Measurements from ENCODE around the gene SPRYD3.
"Not testable (repeated sequence)": the region's sequence is repeated elsewhere in the genome, so short reads cannot be mapped to it uniquely, and the experiment has no call there.

SPRYD3 gene

DNA sequence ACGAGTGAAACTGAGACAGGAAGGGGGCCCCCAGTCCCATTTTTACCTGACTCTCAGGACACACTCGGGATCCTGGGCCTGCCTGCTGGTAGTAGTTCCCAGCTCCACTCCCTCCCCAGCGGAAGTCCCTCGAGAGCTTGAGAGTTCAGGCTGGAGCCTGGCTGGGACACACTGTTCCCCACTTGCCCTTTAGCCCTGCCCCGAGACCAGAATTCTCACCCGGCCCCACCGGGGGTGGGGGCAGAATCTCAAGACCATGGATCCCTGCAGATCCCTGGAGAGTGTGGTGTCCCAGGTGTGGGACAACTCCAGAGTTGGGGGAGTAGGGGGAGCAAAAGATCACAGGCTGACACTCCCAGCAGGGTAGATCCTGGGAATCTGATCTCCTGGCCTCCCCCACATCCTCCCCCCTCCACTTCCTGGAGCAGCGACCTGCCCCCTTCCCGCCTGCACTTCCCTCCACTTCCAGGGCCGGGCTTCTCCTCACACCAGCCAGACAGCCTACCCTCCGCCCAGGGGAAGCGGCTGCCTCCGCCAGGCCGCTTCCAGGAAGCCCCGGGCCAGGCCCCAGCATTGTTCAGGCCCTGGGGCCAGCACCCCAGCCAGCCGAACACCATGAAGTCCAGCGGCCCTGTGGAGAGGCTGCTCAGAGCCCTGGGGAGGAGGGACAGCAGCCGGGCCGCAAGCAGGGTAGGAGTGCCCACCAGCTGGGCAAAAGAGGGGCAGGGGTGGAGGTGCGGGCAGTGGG lies 29.4 kb downstream of the SPRYD3 start, which contains the start of gene TNS2:
TSS of gene TNS2 (plus strand) at position 495 of the 748 bp plus-strand sequence. CDS start at position 616, 121 bp downstream.
- no peak for DNase-seq

DNA sequence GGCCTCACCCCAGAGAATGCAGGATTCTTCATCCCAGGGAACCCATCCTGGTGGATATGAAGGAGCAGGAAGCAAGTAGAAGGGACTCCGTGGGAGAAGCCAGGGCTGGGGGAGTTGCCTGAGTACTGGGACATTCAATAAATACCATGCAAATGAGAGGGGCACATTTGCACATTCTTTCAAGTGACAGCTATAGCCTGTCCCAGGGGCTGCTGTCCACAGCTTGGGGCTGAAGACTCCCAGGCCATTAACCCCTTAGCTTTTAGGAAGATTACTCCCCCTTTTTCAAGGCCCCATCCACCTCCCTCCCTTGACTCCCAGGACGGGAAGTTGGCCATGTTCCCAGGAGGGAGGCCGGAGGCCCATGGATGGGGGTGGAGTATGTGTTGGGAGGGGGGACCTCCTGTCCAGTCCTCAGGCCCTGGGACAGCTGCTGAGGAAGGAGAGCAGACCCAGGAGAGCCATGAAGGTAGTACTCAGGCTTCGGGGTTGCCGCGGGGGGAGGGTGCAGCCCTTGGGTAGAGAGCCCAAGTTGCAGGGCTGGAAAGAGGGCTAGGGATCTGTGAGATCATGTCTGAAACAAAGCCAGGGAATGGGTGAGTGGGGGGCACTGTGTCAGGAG lies 30.3 kb downstream of the SPRYD3 start:
- DNase-seq: no peak

DNA sequence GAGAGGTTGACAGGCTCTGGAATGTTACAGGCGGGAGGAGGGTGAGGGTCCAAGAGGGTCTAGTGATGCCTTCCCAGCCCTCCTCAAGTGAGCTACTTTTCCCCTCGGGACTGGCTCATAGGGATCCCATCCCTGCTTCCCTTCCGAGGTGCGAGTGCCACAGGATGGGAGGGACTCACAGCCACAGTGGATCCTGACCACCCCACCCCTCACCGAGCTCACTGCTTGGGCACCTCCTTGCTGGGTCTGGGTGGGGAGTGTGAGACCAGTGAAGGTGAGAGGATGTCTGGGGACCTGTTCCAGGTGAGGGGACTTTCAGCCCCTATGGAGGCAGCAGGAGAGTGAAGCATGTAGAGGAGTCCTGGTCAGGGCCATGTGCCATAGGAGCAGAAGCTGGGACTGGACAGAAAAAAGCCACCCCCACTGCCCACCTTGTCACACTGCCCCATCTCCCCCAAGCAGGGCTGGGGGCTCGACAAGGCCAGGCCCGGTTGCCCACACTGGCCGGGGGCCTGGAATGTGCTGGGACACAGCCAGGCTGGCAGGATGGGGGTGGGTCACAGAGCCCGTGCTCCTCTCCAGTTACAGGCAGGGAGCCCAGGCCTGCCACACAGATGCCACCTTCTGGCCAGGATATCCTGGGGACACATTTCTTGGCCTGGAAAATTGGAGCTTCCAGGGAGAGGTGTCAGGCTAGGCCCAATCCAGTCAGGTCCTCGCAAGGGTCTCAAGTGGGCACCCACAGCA lies 31.0 kb downstream of the SPRYD3 start:
- no peak for DNase-seq

DNA sequence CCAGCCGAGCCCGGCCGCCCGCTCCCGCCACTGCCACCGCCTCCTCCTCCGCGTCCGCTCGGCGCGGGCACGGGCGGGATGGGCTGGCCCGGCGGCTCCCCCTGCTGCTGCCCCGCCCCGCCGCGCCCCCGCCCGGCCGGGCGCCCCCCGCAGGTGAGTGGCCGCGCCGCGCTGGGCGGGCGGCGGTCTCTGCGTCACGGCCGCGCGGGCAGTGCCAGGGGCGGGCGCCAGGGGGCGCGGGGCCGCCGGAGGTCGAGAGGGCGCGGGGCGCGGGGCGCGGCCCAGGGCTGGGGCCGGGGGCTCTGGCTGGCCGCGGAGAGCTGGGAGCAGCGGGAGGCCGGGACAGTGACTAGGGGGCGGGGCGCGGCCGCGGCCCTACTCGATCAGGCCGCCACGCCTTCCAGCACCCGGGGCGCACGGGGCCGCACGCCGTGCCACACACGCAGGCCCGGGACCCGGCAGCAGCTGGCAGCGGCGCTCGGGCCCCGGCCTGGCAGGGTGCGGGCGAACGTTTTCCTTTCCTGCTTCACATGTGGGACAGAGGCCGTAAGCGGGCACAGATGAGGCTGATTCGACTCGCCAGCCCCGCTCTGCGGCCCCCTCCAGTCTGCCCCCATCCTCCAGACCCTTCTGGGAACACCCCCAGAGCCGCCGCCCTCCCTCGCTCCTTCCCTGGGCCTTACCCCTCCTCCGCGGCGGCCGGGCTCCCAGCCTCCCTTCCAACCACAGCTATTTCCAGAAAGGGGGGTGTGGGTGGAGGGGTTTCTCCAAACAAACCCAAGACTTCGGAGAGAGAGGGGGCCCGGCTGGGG lies 31.8 kb downstream of the SPRYD3 start:
- DNase-seq: peak; percentile 73

DNA sequence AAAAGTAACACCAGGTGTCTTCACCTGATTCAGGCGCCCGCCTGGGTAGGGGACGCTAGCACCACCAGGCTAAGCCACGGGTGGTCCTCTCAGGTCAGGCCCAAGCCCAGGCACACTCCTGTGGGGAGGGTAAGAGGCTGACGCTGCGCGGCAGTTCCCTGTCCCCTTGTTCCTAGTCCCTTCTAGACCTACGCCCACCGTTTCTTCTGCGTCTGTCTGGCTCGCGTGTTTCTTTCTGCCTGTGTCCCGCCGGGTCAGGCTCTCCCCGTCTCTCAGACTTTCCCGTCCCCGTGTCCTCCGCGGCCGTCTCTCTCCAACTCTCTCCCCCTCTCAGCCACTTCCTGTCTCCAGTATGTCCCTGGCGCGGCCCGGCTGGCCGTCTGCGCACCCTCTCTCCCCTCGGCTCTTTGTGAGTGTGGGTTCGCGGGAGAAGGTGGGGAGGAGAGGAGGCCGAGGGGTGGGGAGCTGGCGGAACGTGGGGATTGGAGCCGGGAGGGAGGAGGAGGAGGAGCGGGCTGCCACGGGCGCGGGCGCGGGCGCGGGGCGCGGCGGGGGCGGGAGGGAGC lies 32.5 kb downstream of the SPRYD3 start:
- peak; percentile 60 for DNase-seq

DNA sequence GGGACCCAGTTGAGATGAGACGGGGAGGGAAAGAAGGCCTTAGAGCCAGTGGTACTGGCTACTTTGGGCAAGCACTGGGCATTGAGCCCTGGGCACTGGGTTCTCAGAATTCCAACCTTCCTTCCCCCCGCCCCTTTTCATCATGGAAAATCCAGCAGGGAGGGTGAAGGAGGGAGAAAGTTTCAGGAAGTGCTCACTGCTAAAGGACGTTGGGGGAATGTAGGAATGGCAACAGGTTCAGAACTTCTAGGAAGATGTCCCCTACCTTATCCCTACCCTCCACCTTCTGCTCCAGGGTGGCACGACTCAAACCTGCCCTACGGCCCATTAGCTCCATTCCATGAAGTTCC lies 33.5 kb downstream of the SPRYD3 start:
- no peak for DNase-seq

DNA sequence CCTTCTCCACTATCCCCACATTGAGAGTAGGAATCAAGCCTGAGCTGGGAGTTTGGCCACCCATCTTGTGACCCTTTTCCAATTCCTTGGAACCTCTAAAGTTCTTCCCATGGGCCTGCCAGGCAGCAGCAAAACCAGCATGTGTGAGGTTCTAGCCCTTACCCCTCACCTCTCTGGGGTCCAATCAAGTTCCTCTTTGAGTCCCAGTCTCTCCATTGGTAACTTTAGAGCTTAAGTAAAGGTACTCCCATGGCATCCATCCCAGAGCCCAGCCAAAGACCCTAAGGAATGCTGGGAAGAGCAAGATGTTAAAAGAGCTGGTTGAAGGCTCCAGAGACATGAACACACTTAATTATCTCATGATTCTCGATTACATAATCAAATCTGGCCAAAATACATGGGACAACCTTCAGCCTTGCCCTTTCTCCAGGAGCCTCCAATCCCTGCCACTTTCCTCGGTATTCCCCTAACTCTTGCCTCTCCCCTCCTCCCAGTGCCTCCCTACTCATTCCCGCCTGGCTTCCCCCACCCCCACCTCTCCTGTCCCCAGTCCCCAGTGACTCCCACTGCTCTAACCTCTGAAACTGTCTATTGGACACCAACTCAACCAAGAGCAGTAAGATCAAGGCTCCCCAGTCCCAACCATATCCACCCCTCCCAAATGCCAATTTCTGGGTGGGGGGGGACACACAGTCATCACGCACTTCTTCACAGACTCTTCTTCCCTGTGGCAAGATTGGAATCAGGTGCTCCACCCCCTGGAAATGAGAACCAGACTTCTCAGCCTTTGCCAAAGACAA lies 34.1 kb downstream of the SPRYD3 start:
- no peak for DNase-seq

DNA sequence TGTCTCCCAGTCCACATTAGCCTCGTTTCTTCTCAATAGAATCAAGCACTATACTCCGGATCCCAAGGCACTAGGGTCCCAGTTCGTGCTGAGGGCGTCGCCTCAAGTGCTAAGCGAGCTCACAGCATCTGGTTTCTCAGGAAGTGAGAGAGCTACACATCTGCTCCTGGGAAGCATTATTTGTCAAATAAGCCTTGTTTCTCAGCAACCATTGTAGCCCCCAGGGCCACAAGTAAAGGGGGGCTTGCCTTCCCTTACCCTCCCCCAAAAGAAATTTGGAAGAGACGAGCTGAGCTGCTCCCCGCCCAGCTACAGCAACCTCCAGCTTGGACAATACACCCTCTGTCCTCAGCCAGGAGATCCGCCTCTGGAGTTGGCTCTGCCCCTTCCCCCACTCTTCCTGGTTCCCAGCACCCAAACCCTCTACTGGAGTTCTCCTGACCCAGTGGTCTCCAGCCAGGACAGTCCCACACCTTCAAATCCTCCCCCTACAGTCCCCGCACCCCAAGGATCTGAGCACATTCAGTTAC lies 35.1 kb downstream of the SPRYD3 start:
- DNase-seq: no peak

DNA sequence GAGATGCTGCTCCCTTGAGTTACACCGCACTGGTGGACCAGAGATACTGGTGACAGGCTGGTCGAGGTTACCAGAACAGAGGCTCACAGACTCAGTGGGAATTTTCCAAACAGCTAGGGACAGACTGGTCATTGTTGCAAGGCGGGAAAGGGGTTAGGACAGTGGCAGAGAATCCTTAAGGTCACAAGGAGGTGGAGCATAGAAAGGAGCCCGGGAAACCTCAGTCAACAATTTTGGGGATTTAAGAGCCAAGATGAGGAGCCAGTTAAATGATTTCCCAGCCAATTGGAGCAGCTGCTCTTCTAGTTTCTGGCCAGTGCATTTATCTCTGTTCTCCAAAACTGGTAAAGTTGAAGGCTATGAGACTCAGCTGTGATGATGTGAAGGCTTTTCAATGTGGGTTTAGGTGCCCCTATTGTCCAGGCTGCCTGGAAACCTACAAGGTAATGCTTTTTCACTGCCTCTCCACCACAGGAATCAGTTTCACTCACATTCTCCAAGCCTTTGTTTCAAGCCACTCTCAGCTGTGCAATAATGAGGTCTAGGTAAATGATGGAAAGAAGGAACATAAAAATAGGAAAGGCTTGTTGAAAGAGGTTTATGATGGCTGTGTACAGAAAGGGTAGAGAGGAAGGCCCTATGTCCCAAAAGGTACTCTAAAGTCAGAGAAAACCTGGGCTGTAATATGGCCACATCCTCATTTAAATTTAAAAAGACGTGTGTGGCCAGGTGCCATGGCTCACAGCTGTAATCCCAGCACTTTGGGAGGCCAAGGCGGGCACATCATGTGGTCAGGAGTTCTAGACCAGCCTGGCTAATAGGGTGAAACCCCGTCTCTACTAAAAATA lies 36.4 kb downstream of the SPRYD3 start:
- DNase-seq: no peak

DNA sequence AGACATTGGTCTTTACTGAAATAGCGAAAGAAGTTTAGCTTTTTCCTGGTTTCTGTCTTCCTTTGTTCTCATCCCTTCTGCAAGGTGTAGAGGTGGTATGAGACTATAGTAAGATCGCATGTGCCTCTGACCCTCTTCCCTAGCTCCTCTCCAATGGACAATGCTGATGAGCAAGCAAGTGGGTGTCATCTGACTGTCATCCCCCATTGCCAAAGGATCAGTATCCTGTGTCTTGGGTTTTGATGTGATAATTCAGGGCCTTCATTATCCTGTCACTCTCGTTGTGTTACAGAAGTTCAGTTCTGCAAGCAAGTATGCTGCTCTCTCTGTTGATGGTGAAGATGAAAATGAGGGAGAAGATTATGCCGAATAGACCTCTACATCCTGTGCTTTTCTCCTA lies 39.3 kb downstream of the SPRYD3 start:
- DNase-seq: no peak

DNA sequence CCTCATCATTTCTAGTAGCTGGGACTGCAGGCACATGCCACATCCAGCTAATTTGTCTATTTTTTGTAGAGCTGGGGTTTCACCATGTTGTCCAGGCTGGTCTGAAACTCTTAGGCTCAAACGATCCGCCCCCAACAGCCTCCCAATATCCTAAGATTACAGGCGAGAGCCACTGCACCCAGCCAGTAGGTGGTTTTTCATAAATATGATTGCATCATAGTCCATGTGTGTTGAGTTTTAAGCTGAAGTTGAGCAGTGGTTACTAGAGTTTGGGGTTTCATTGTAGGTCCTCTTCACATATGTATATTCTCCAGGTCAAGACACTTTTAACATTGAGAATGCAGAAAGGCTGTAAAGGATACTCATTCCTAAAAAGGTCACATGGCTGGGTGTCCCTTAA lies 42.4 kb downstream of the SPRYD3 start:
- no peak for DNase-seq

DNA sequence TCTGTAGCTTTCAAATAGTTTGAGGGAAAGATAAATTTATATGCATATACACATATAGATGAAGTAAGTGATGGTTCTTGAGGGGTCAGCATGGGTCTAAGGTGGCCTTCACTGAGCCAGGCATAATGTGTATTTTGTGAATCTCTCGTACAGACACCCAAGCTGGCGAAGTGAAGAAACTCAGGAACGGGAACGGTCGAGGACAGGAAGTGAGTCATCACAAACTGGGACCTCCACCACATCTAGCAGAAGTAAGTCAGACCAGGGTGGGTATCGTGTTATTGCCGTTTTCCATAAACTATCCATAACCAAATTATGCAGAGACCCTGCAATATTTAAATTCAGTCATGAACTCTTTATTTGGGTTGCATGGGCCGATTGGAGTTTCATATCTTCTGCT lies 44.7 kb downstream of the SPRYD3 start:
- no peak for DNase-seq

DNA sequence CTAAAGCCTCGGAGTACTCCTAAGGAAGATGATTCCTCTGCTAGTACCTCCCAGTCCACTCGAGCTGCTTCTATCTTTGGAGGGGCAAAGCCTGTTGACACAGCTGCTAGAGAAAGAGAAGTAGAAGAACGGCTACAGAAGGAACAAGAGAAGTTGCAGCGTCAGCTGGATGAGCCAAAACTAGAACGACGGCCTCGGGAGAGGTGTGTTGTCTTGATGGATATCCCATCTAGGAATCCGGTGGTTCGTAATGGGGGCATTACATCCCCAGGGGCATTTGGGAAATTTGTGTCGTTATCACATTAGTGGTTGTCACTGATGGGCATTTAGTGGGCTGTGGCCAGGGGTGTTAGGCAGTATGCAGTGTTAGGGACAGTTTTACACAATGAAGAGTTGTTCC lies 45.4 kb downstream of the SPRYD3 start:
- DNase-seq: not testable (repeated sequence)

DNA sequence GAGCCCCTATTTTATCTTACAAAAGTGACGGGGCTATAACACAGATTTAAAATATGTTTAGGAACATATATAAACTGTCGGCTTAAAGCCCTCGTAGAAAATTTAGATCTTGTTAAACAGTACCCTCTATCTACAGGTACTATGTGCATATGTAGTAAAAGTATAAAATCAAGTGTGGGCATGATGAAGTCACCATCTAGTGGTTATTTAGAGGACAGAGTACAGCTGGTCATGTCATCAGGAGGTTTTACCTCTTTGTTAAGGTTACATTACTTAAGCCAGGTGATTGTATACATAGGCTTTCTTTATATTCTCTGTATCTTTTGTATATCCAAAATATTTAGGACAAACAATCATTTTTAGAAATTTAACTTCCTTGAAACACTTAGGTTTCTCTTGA lies 47.6 kb downstream of the SPRYD3 start:
- DNase-seq: no peak

DNA sequence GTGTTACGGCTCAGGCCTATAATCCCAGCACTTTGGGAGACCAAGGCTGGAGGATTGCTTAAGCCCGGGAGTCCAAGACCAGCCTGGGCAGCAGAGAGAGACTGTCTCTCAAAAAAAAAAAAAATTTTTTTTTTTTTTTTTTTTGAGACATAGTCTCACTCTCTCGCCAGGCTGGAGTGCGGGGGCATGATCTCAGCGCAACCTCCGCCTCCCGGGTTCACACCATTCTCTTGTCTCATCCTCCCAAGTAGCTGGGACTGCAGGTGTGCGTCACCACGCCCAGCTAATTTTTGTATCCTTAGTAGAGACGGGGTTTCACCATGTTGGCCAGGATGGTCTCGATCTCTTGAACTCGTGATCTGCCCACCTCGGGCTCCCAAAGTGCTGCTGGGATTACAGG lies 52.2 kb downstream of the SPRYD3 start:
- DNase-seq: not testable (repeated sequence)

DNA sequence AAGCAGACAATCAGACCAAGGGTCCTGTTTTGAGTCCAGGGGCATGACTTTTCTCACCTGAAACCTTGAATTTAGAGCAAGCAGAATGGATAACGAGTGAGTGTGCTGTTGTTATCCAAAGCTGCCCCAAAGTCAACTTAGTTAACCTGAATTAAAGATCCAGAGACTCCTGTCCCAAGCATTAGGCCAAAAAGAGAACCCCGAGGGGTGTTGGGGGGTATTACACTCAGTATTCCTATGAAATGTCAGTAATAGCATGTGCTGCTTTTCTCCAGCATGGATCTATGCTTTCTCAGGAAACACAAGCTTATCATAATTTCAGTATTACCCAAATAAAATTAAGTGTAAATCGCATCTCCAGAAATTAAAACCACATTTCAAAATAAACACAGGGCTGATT lies 53.9 kb downstream of the SPRYD3 start:
- DNase-seq: no peak

DNA sequence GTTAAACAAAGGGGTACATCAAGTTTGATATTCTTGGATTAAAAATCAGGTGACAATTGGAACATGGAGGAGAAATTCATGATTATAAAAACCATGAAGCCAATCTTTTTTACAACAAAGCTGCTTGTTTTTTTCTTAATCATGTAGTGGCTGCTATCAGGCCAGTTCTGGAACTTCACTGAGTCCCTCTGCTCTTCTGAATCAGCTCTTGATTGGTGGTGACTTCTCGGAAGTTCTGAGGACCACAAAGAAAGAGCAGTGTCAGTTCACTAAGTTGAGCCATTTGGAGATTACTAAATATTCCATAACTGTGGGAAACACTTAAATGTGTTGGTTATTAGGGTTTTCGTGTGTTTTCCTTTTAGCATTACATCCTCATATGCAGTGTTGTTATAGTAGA lies 64.5 kb downstream of the SPRYD3 start:
- DNase-seq: no peak

Data from activated CD4-positive, CD25-positive, alpha-beta regulatory T cell treated with anti-CD3 and anti-CD28 coated beads, Interleukin-2, amount 50 U/mL, for 72 hours (primary cell).